HG03139 (cell line): ENCODE measurements around the gene CORIN.
"Not testable (repeated sequence)": the region's sequence is repeated elsewhere in the genome, so short reads cannot be mapped to it uniquely, and the experiment has no call there.

Experiments used
- ATAC-seq: cut with Tn5 transposase; IDR thresholded peaks from one replicate; pipeline ENCODE4 v1.9.1; 2021; ENCODE audit not compliant: unreplicated experiment

CORIN gene

GRCh38 chr4:47572981-47573380 is 264.9 kb downstream of the CORIN start:
- no peak for ATAC-seq

GRCh38 chr4:47570816-47571215 is 267.1 kb downstream of the CORIN start:
- ATAC-seq, result no peak

- no peak for ATAC-seq
Observed at GRCh38 chr4:47567511-47567910, 270.4 kb downstream of the CORIN start.

GRCh38 chr4:47566969-47567368 is 270.9 kb downstream of the CORIN start:
- no peak for ATAC-seq

- ATAC-seq, result no peak
Observed at GRCh38 chr4:47566566-47566965, 271.3 kb downstream of the CORIN start.

- ATAC-seq, result no peak
Observed at GRCh38 chr4:47562297-47562696, 275.6 kb downstream of the CORIN start.

- no peak for ATAC-seq
Observed at GRCh38 chr4:47561331-47561730, 276.5 kb downstream of the CORIN start.

- ATAC-seq, result no peak
Observed at GRCh38 chr4:47560682-47561081, 277.2 kb downstream of the CORIN start.

- ATAC-seq, result no peak
Observed at GRCh38 chr4:47557255-47557654, 280.6 kb downstream of the CORIN start.

- ATAC-seq, result not testable (repeated sequence)
Observed at GRCh38 chr4:47555920-47556319, 281.9 kb downstream of the CORIN start.

GRCh38 chr4:47553329-47554125 is 284.3 kb downstream of the CORIN start:
- ATAC-seq, result no peak

- ATAC-seq, result no peak
Observed at GRCh38 chr4:47551682-47552081, 286.2 kb downstream of the CORIN start.

GRCh38 chr4:47550899-47551548 is 286.8 kb downstream of the CORIN start:
- ATAC-seq, result no peak

GRCh38 chr4:47550357-47550756 is 287.5 kb downstream of the CORIN start:
- ATAC-seq, result not testable (repeated sequence)
